ENCODE data around the gene CGB2. TPM values are rescaled to one million over a fixed set of nuclear protein-coding genes. Genes with fewer than 3 reads are reported as not detected.

Gene CGB2
- total RNA-seq, 2 experiments from 2014 or later, result 0.47 TPM; not detected in 1

DNA sequence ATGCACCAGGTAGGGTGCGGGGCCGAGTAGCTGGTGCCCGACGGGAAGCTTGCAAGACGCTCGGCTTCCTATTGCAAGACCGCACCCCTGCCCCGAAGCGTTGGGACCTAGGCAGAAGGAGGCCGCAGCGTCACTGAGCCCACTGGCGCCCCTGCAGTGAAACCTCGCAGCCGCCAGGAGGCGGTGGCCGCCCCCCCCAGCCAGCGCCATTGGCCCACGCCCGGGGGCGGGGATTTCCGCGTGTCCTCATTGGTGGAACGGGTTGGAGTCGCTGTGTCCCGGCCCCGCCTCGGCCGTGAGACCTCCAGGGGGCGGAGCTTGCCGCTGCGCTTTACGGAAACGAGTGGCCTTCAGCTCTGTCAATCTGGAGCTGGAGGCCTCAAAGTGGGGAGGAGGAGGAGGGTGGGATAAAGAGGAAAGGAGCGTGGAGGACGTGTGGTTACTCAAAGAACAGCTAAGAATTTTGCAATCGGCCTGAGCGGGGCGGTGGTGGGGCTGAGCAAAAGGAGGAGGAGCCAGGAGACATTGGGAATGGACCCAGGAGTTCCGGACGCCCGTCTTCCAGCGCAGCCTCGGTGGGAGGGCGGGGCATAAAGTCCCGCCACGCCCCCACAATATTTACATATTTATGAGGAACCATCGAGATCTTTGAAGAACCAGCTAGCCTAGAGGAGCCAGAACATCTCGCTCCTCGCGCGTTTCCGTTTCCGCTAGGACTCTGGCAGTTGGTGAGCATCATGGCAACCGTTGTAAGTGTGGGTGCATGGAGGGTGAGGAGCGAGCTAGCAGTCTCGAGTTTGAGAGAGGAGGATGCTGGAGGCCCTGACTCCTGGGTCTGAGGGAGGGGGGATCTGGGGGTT lies 38.3 kb upstream of the CGB2 start, which contains the start of the genes GYS1 and RUVBL2:
Gene GYS1 (minus strand): TSS at position 135 of the 860 bp plus-strand sequence. CDS start 197 bp downstream, outside the sequence.
Gene RUVBL2 (plus strand): TSS at position 713 of the 860 bp plus-strand sequence. CDS start 25 bp downstream, at position 738.
- DNase-seq, result peak; percentile 99
- peak within 1 kb of the TSS; percentile 92 for H3K4me3 Mint-ChIP-seq
- peaks cover 14% of the 10 kb centered on the region for H3K36me3 Mint-ChIP-seq (ENCODE audit: low read depth)
- ChIA-PET CTCF (interaction anchor here (0.6 to 3.3 kb wide), 57 partner anchors 8 to 877 kb away, joined by 3 to 89 read pairs (median 4); partner anchors contain the start of genes BAX, CGB2, CGB8 and DHDH), POLR2A (interaction anchor here (0.5 to 1.1 kb wide), 4 partner anchors 26 to 382 kb away, joined by 3 to 7 read pairs (median 4); partner anchors contain the start of gene PPP1R15A)
- no peaks in the 10 kb centered on the region for H3K27me3 Mint-ChIP-seq
- H3K27ac Mint-ChIP-seq, result peak within 1 kb of the TSS; percentile 97
- H3K9me3 Mint-ChIP-seq, result no peaks in the 10 kb centered on the region
- peaks cover 41% of the 10 kb centered on the region for H3K4me1 Mint-ChIP-seq

- Mint-ChIP-seq H3K36me3 (ENCODE audit: low read depth) (peaks cover 8% of the 10 kb centered on the region), H3K4me3 (peak overlapping the region; percentile 92), H3K9me3 (no peaks in the 10 kb centered on the region), H3K27me3 (no peaks in the 10 kb centered on the region), H3K27ac (peak overlapping the region; percentile 97), H3K4me1 (peaks cover 41% of the 10 kb centered on the region)
- DNase-seq, result no peak
- CTCF ChIA-PET, result interaction anchor here (0.7 to 3.3 kb wide), 33 partner anchors 8 to 340 kb away, joined by 3 to 89 read pairs (median 4); partner anchors contain the start of genes BAX, CGB8, DHDH and PPP1R15A
- POLR2A ChIA-PET, result interaction anchor here (0.7 to 1.1 kb wide), 2 partner anchors 27 to 122 kb away, joined by 3 to 4 read pairs; partner anchors contain the start of gene PPP1R15A
Measured at GRCh38 chr19:48994035-48994386, 37.7 kb upstream of the CGB2 start.

GRCh38 chr19:48997972-48998371 lies 33.7 kb upstream of the CGB2 start:
- H3K4me3 Mint-ChIP-seq, result no peak overlapping the region
- H3K9me3 Mint-ChIP-seq, result no peaks in the 10 kb centered on the region
- H3K27ac Mint-ChIP-seq, result no peak overlapping the region
- peaks cover 8% of the 10 kb centered on the region for H3K36me3 Mint-ChIP-seq (ENCODE audit: low read depth)
- peaks cover 31% of the 10 kb centered on the region for H3K4me1 Mint-ChIP-seq
- no peaks in the 10 kb centered on the region for H3K27me3 Mint-ChIP-seq
- DNase-seq, result peak; percentile 74
- ChIA-PET POLR2A (no interaction called here), CTCF (interaction anchor here (0.6 to 1.9 kb wide), 8 partner anchors 8 to 100 kb away, joined by 3 to 8 read pairs (median 3); no protein-coding TSS in a partner anchor)

- peaks cover 23% of the 10 kb centered on the region for H3K4me1 Mint-ChIP-seq
- no peak overlapping the region for H3K4me3 Mint-ChIP-seq
- H3K27me3 Mint-ChIP-seq, result no peaks in the 10 kb centered on the region
- ChIA-PET CTCF (interaction anchor here (0.5 to 2.5 kb wide), 18 partner anchors 9 to 530 kb away, joined by 3 to 23 read pairs (median 4); partner anchors contain the start of genes LHB and LIN7B), POLR2A (no interaction called here)
- no peak overlapping the region for H3K27ac Mint-ChIP-seq
- DNase-seq, result peak; percentile 77
- H3K36me3 Mint-ChIP-seq (ENCODE audit: low read depth), result peaks cover 12% of the 10 kb centered on the region
- no peaks in the 10 kb centered on the region for H3K9me3 Mint-ChIP-seq
Measured at GRCh38 chr19:48999481-49000325, 32.0 kb upstream of the CGB2 start.

DNA sequence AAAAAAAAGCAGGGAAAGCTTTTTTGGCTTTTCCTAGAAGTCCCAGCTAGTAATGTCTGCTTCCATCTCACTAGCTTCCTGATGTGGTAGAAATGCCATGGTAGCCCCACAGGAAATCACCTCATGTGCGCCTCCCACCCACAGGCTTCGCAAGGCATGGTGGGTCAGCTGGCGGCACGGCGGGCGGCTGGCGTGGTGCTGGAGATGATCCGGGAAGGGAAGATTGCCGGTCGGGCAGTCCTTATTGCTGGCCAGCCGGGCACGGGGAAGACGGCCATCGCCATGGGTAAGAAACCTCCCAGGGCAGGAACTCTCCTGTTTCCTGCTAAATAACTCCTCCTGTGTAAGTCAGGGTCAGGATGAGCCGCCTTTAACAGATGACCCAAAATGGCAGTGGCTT lies 27.6 kb upstream of the CGB2 start:
- peaks cover 6% of the 10 kb centered on the region for H3K4me1 Mint-ChIP-seq
- H3K4me3 Mint-ChIP-seq, result no peak overlapping the region
- H3K27ac Mint-ChIP-seq, result no peak overlapping the region
- CTCF ChIA-PET, result interaction anchor here (0.8 to 6.8 kb wide), 3 partner anchors 9 to 15 kb away, joined by 3 to 36 read pairs (median 4); partner anchors contain the start of genes GYS1 and RUVBL2
- no peaks in the 10 kb centered on the region for H3K27me3 Mint-ChIP-seq
- peaks cover 18% of the 10 kb centered on the region for H3K36me3 Mint-ChIP-seq (ENCODE audit: low read depth)
- no peaks in the 10 kb centered on the region for H3K9me3 Mint-ChIP-seq
- POLR2A ChIA-PET, result no interaction called here
- DNase-seq, result no peak

GRCh38 chr19:49004964-49005614 lies 26.6 kb upstream of the CGB2 start:
- H3K4me3 Mint-ChIP-seq, result no peak overlapping the region
- peaks cover 15% of the 10 kb centered on the region for H3K36me3 Mint-ChIP-seq (ENCODE audit: low read depth)
- CTCF ChIA-PET, result interaction anchor here (0.7 to 6.8 kb wide), 3 partner anchors 9 to 12 kb away, joined by 3 to 36 read pairs (median 6); partner anchors contain the start of genes GYS1 and RUVBL2
- no peak overlapping the region for H3K27ac Mint-ChIP-seq
- POLR2A ChIA-PET, result no interaction called here
- no peaks in the 10 kb centered on the region for H3K27me3 Mint-ChIP-seq
- H3K9me3 Mint-ChIP-seq, result no peaks in the 10 kb centered on the region
- DNase-seq, result no peak
- no peaks in the 10 kb centered on the region for H3K4me1 Mint-ChIP-seq

GRCh38 chr19:49006905-49007304 lies 24.8 kb upstream of the CGB2 start:
- H3K27ac Mint-ChIP-seq, result no peak overlapping the region
- H3K36me3 Mint-ChIP-seq (ENCODE audit: low read depth), result peaks cover 18% of the 10 kb centered on the region
- ChIA-PET CTCF (interaction anchor here (1.9 to 6.8 kb wide), 4 partner anchors 9 to 14 kb away, joined by 6 to 36 read pairs (median 11); partner anchors contain the start of genes GYS1, LHB and RUVBL2), POLR2A (no interaction called here)
- no peak overlapping the region for H3K4me3 Mint-ChIP-seq
- H3K4me1 Mint-ChIP-seq, result no peaks in the 10 kb centered on the region
- DNase-seq, result no peak
- no peaks in the 10 kb centered on the region for H3K9me3 Mint-ChIP-seq
- H3K27me3 Mint-ChIP-seq, result no peaks in the 10 kb centered on the region

DNA sequence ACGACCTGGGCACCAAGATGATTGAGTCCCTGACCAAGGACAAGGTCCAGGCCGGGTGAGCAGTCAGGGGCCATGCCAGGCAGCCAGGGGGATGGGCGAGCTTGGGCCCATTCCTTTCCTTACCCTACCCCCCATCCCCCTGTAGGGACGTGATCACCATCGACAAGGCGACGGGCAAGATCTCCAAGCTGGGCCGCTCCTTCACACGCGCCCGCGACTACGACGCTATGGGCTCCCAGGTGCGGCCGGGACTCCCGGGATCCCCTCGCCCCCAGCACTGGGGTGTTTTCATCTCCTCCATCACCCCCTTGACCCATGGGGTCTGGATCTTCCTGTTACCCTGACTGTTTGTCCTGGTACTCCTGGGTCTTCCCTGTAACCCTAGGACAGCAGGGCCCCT lies 21.9 kb upstream of the CGB2 start:
- Mint-ChIP-seq H3K36me3 (ENCODE audit: low read depth) (peaks cover 14% of the 10 kb centered on the region), H3K27ac (no peak overlapping the region), H3K9me3 (no peaks in the 10 kb centered on the region), H3K4me3 (no peak overlapping the region), H3K27me3 (no peaks in the 10 kb centered on the region), H3K4me1 (no peaks in the 10 kb centered on the region)
- CTCF ChIA-PET, result interaction anchor here (2.1 to 6.8 kb wide), 2 partner anchors 12 to 17 kb away, joined by 7 to 36 read pairs; partner anchors contain the start of genes GYS1 and RUVBL2
- no peak for DNase-seq
- POLR2A ChIA-PET, result interaction anchor here (0.5 kb wide), 1 partner anchor 110 kb away, joined by 4 read pairs; the partner anchor contains the start of gene NUCB1

DNA sequence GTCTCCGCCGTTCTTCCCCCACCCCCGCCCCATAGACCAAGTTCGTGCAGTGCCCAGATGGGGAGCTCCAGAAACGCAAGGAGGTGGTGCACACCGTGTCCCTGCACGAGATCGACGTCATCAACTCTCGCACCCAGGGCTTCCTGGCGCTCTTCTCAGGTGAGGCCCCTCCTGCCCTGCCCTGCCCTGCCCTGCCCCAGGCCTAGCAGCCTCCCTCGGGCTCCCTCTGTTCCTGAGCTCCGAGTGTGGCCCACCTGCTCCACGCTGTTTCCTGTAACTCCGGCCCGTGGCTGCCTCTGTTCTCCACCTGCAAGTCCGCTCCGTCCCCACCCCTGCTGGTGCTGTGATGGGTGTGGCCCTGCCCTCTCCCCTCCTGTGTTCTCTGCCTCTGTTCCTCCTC lies 21.2 kb upstream of the CGB2 start:
- Mint-ChIP-seq H3K4me1 (no peaks in the 10 kb centered on the region), H3K36me3 (ENCODE audit: low read depth) (peaks cover 9% of the 10 kb centered on the region), H3K27ac (no peak overlapping the region), H3K27me3 (no peaks in the 10 kb centered on the region), H3K4me3 (no peak overlapping the region), H3K9me3 (no peaks in the 10 kb centered on the region)
- DNase-seq, result no peak
- ChIA-PET CTCF (interaction anchor here (0.8 to 2.1 kb wide), 2 partner anchors 12 to 17 kb away, joined by 3 to 7 read pairs; partner anchors contain the start of gene RUVBL2), POLR2A (no interaction called here)

- no peaks in the 10 kb centered on the region for H3K4me1 Mint-ChIP-seq
- H3K4me3 Mint-ChIP-seq, result no peak overlapping the region
- peaks cover 13% of the 10 kb centered on the region for H3K36me3 Mint-ChIP-seq (ENCODE audit: low read depth)
- POLR2A ChIA-PET, result no interaction called here
- no peak for DNase-seq
- H3K9me3 Mint-ChIP-seq, result no peaks in the 10 kb centered on the region
- H3K27ac Mint-ChIP-seq, result no peak overlapping the region
- no peaks in the 10 kb centered on the region for H3K27me3 Mint-ChIP-seq
- CTCF ChIA-PET, result interaction anchor here (0.8 to 2.1 kb wide), 2 partner anchors 11 to 18 kb away, joined by 3 to 7 read pairs; partner anchors contain the start of gene RUVBL2
Measured at GRCh38 chr19:49011194-49011593, 20.5 kb upstream of the CGB2 start.

DNA sequence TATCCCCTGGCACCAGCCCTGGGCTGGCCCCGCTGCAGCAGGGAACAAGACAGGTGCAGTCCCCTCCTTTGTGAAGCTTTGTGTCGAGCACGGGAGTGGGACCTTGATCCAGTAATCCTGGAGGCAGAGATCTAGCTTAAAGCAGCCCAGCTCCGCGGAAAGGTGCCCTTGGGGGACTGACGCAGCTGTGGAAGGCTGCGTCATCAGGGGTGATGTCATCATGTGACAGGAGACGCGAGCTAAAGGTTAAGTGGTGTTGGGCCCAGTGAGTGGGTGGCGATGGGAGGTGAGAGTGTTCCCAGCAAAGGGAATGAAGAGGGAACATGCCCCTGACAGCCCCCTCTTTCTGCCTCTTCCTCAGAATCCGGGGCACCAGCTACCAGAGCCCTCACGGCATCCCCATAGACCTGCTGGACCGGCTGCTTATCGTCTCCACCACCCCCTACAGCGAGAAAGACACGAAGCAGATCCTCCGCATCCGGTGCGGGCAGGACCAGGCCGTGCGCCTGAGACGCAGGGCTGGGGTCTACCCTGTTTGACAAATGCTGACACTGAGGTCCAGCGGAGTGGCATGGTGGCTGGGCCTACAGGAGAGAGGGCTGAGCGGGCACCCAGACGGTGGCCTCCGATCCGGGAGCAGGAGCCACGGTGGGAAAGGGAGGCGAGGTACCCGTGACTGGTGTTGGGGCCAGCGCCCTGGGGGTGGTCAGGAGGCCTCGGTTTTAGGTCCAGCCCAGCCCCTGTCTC lies 17.4 kb upstream of the CGB2 start:
- CTCF ChIA-PET, result interaction anchor here (0.6 to 2.2 kb wide), 6 partner anchors 14 to 182 kb away, joined by 3 to 7 read pairs (median 4); partner anchors contain the start of genes CGB2 and RUVBL2
- Mint-ChIP-seq H3K36me3 (ENCODE audit: low read depth) (peaks cover 13% of the 10 kb centered on the region), H3K9me3 (no peaks in the 10 kb centered on the region), H3K4me3 (no peak overlapping the region), H3K4me1 (peaks cover 16% of the 10 kb centered on the region), H3K27me3 (peaks cover 12% of the 10 kb centered on the region), H3K27ac (no peak overlapping the region)
- POLR2A ChIA-PET, result no interaction called here
- no peak for DNase-seq
